H9 (cell line): ENCODE data around the gene EXOC6. TPM values are rescaled to one million over a fixed set of nuclear protein-coding genes. Genes with fewer than 3 reads are reported as not detected.

ENCODE experiments used
- DNase-seq: peaks from one replicate; pipeline ENCODE4 v3.0.0-alpha.2; 2017
- H2AFZ ChIP-seq: one replicate; pipeline ENCODE4 v1.6.1; 2013; ENCODE audit warnings: mild to moderate bottlenecking, low read length, control low read depth, moderate library complexity
- H2AK5ac ChIP-seq: 2 replicates; pipeline ENCODE4 v1.6.1; 2013; ENCODE audit warnings: low read length, control low read depth, mixed read lengths; ENCODE audit not compliant: insufficient read length
- H2BK120ac ChIP-seq: one replicate; pipeline ENCODE4 v1.6.1; 2013; ENCODE audit warnings: low read depth, mild to moderate bottlenecking, low read length, control low read depth, inconsistent platforms; ENCODE audit not compliant: poor library complexity, severe bottlenecking
- H2BK12ac ChIP-seq: 2 replicates; pipeline ENCODE4 v1.6.1; 2013; ENCODE audit warnings: low read length, control low read depth, mixed read lengths, low read depth; ENCODE audit not compliant: insufficient read length
- H2BK15ac ChIP-seq: 2 replicates; pipeline ENCODE4 v1.6.1; 2013; ENCODE audit warnings: low read depth, low read length, control low read depth
- H2BK20ac ChIP-seq: one replicate; pipeline ENCODE4 v1.6.1; 2013; ENCODE audit warnings: low read depth, mild to moderate bottlenecking, low read length, control low read depth, inconsistent platforms; ENCODE audit not compliant: poor library complexity, severe bottlenecking
- H2BK5ac ChIP-seq: 2 replicates; pipeline ENCODE4 v1.6.1; 2013; ENCODE audit warnings: low read length, control low read depth, mixed read lengths; ENCODE audit not compliant: insufficient read length
- H3K14ac ChIP-seq: 2 replicates; pipeline ENCODE4 v1.6.1; 2013; ENCODE audit warnings: low read length, control low read depth; ENCODE audit not compliant: insufficient read depth
- H3K18ac ChIP-seq: 2 replicates; pipeline ENCODE4 v1.6.1; 2013; ENCODE audit warnings: low read depth, mild to moderate bottlenecking, mixed read lengths, low read length, control low read depth; ENCODE audit not compliant: insufficient read length
- H3K23ac ChIP-seq: 2 replicates; pipeline ENCODE4 v1.6.1; 2013; ENCODE audit warnings: low read length, control low read depth, mixed read lengths, low read depth; ENCODE audit not compliant: insufficient read length
- H3K23me2 ChIP-seq: 2 replicates; pipeline ENCODE4 v1.6.1; 2013; ENCODE audit warnings: low read depth, mild to moderate bottlenecking, mixed read lengths, low read length, control low read depth; ENCODE audit not compliant: insufficient read length, poor library complexity, severe bottlenecking
- H3K27ac ChIP-seq: 2 replicates; pipeline ENCODE4 v1.5.1; 2013; ENCODE audit warnings: low read length, control low read depth, mixed read lengths, low read depth; ENCODE audit not compliant: insufficient read length
- H3K27me3 ChIP-seq: 2 replicates; pipeline ENCODE4 v1.6.1; 2013; ENCODE audit warnings: low read length, control low read depth, inconsistent platforms; ENCODE audit not compliant: insufficient read depth
- H3K4ac ChIP-seq: 2 replicates; pipeline ENCODE4 v1.6.1; 2013; ENCODE audit warnings: low read depth, mild to moderate bottlenecking, control low read depth, inconsistent platforms, low read length, moderate library complexity
- H3K4me1 ChIP-seq: 2 replicates; pipeline ENCODE4 v1.6.1; 2013; ENCODE audit warnings: low read length, control low read depth, inconsistent platforms; ENCODE audit not compliant: insufficient read depth
- H3K4me2 ChIP-seq: 2 replicates; pipeline ENCODE4 v1.6.1; 2013; ENCODE audit warnings: low read length, control low read depth, mixed read lengths; ENCODE audit not compliant: insufficient read length, insufficient read depth
- H3K56ac ChIP-seq: 2 replicates; pipeline ENCODE4 v1.6.1; 2013; ENCODE audit warnings: low read depth, mild to moderate bottlenecking, mixed read lengths, low read length, control low read depth; ENCODE audit not compliant: insufficient read length
- H3K79me1 ChIP-seq: 2 replicates; pipeline ENCODE4 v1.6.1; 2013; ENCODE audit warnings: low read depth, mild to moderate bottlenecking, moderate library complexity, low read length, control low read depth, inconsistent platforms; ENCODE audit not compliant: insufficient read depth, poor library complexity, severe bottlenecking
- H3K79me2 ChIP-seq: 2 replicates; pipeline ENCODE4 v1.6.1; 2013; ENCODE audit warnings: low read length, control low read depth, inconsistent platforms; ENCODE audit not compliant: insufficient read depth
- H3K9ac ChIP-seq: 2 replicates; pipeline ENCODE4 v1.6.1; 2013; ENCODE audit warnings: low read length, control low read depth, mixed read lengths; ENCODE audit not compliant: insufficient read length; ENCODE audit errors: extremely low read depth
- H3K9me3 ChIP-seq: one replicate; pipeline ENCODE4 v1.6.1; 2013; ENCODE audit warnings: low read depth, low read length, inconsistent platforms; ENCODE audit not compliant: control insufficient read depth
- H3T11ph ChIP-seq: one replicate; pipeline ENCODE4 v1.6.1; 2013; ENCODE audit warnings: mild to moderate bottlenecking, low read length, control low read depth, inconsistent platforms
- H4K20me1 ChIP-seq: one replicate; pipeline ENCODE4 v1.6.1; 2013; ENCODE audit not compliant: control insufficient read depth, insufficient read length, insufficient read depth
- H4K5ac ChIP-seq: 2 replicates; pipeline ENCODE4 v1.6.1; 2013; ENCODE audit warnings: low read depth, mild to moderate bottlenecking, mixed read lengths, low read length, control low read depth; ENCODE audit not compliant: insufficient read length
- H4K8ac ChIP-seq: replicated peaks from 2 replicates; pipeline ENCODE4 v1.6.1; 2013; ENCODE audit warnings: low read length, control low read depth, mixed read lengths, low read depth; ENCODE audit not compliant: insufficient read length
- H4K91ac ChIP-seq: 2 replicates; pipeline ENCODE4 v1.6.1; 2013; ENCODE audit warnings: low read depth, mild to moderate bottlenecking, moderate library complexity, mixed read lengths, low read length, control low read depth; ENCODE audit not compliant: insufficient read length
- H3K27ac Mint-ChIP-seq, 3 experiments: 2 replicates in 2 of 3; 3 replicates in 1 of 3; pipeline ENCODE4 v1.8.0; 2020 to 2021; ENCODE audit warnings: mixed read lengths in 3 of 3, mild to moderate bottlenecking in 1 of 3, moderate library complexity in 1 of 3
- H3K27me3 Mint-ChIP-seq: 2 replicates; pipeline ENCODE4 v1.8.0; 2021; ENCODE audit warnings: low read depth, mild to moderate bottlenecking, moderate library complexity, mixed read lengths
- H3K36me3 Mint-ChIP-seq, 3 experiments: 2 replicates in 2 of 3; 3 replicates in 1 of 3; pipeline ENCODE4 v1.8.0; 2020 to 2021; ENCODE audit warnings: low read depth in 3 of 3, mixed read lengths in 3 of 3; ENCODE audit not compliant: insufficient read depth in 1 of 3
- H3K4me1 Mint-ChIP-seq, 2 experiments: 2 replicates each; pipeline ENCODE4 v1.8.0; 2020; ENCODE audit warnings: mixed read lengths in 2 of 2
- H3K4me3 Mint-ChIP-seq, 2 experiments: 2 replicates in 1 of 2; 3 replicates in 1 of 2; pipeline ENCODE4 v1.8.0; 2020 to 2021; ENCODE audit warnings: mild to moderate bottlenecking in 2 of 2, mixed read lengths in 2 of 2, moderate library complexity in 1 of 2
- H3K9me3 Mint-ChIP-seq, 2 experiments: 2 replicates in 1 of 2; 3 replicates in 1 of 2; pipeline ENCODE4 v1.8.0; 2020; ENCODE audit warnings: mild to moderate bottlenecking in 2 of 2, mixed read lengths in 2 of 2, moderate library complexity in 1 of 2
- CTCF ChIP-seq: fragments of 200-600 bp; sonication (generic); conservative IDR thresholded peaks from 3 replicates; pipeline ENCODE4 v1.8.0; 2021; ENCODE audit warnings: antibody characterized with exemption, mild to moderate bottlenecking
- WGBS: extraction: QIAGEN DNeasy Blood & Tissue Kit; methylation state at CpG from one replicate; pipeline ENCODE4 v1.1.7; 2013; ENCODE audit warnings: missing lambda C conversion rate, low lambda C conversion rate, mixed read lengths; ENCODE audit not compliant: insufficient read length; ENCODE audit errors: extremely low coverage; 5-methylcytosine and 5-hydroxymethylcytosine counted together
- total RNA-seq: library from RNA; stranded (reverse); gene quantifications from 2 replicates; pipeline ENCODE4 v1.2.1, GENCODE V29; 2021

Gene EXOC6
- total RNA-seq, 1 experiment from 2014 or later = 9.0 TPM

DNA sequence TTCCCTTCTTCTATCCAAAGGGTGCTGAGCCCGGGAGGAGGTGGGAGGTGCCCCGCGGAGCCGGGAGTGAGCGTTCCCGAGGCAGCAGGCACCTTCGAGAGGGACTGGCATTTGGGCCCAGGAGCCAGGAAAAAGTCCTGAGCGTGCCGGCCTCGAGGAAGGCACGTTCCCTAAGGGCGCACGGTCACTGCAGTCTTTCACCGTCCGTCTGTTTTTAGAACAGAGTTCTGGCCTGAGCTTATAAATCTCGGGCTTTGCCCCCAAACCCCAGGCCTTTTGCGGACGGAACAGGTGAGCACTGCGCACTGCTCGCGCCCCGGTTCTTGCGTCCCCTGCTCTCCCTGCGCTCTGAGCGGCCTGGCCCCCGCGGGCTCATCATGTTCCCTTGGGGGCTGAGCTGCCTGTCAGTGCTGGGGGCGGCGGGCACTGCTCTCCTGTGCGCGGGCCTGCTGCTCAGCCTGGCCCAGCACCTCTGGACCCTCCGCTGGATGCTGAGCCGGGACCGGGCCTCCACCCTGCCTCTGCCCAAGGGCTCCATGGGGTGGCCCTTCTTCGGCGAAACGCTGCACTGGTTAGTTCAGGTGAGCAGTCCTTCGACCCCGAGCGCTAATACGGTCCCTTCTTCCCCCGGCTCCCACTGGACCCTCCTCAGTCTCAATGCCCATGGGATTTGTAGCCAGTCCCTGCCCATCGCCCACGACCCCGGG, 212.7 kb downstream of the EXOC6 start:
- no peak for TF ChIP-seq CTCF
- H3K9me3 ChIP-seq = no peaks in the 10 kb centered on the region
- H2BK5ac ChIP-seq = no peak overlapping the region
- Mint-ChIP-seq H3K9me3 (peaks cover 3 to 8% of the 10 kb centered on the region in 2 experiments; a peak in 3 of 5 replicates), H3K27ac (no peak overlapping the region), H3K27me3 (peaks cover 70% of the 10 kb centered on the region), H3K4me1 (peaks cover 25 to 43% of the 10 kb centered on the region in 2 experiments), H3K36me3 (peaks cover 0 to 14% (median 5%) of the 10 kb centered on the region in 3 experiments; a peak in 5 of 7 replicates), H3K4me3 (peak overlapping the region; percentile 19 to 68; a peak in 4 of 5 replicates)
- no peaks in the 10 kb centered on the region for H4K20me1 ChIP-seq
- H3K27ac ChIP-seq = no peak overlapping the region
- H3K27me3 ChIP-seq = peaks cover 60% of the 10 kb centered on the region
- H4K91ac ChIP-seq = no peak overlapping the region
- H3K23ac ChIP-seq = no peak overlapping the region
- no peaks in the 10 kb centered on the region for H3K23me2 ChIP-seq
- H3K79me1 ChIP-seq = no peaks in the 10 kb centered on the region
- H3T11ph ChIP-seq = no peak overlapping the region
- H3K4me2 ChIP-seq = peak overlapping the region; percentile 35
- H3K56ac ChIP-seq = no peak overlapping the region
- DNase-seq = peak; percentile 41
- H3K4me1 ChIP-seq = no peaks in the 10 kb centered on the region
- no peak overlapping the region for H3K18ac ChIP-seq
- no peak overlapping the region for H2AFZ ChIP-seq
- H2BK15ac ChIP-seq = no peak overlapping the region
- no peak overlapping the region for H3K9ac ChIP-seq
- H2BK20ac ChIP-seq = no peak overlapping the region
- no peak overlapping the region for H4K5ac ChIP-seq
- no peak overlapping the region for H4K8ac ChIP-seq
- H3K4ac ChIP-seq = no peak overlapping the region
- H2AK5ac ChIP-seq = no peak overlapping the region
- no peaks in the 10 kb centered on the region for H3K79me2 ChIP-seq
- H2BK12ac ChIP-seq = no peak overlapping the region
- H2BK120ac ChIP-seq = no peak overlapping the region
- no CpG with 5 or more reads among the region's 45 CpGs for WGBS
- no peak overlapping the region; the same call in 1 of the 2 replicates for H3K14ac ChIP-seq
